Measurements from ENCODE around the gene ZNF423. TPM values are rescaled to one million over a fixed set of nuclear protein-coding genes. Genes with fewer than 3 reads are reported as not detected.

ZNF423 gene
- total and polyA plus RNA-seq, 2 experiments from 2014 or later: 14.9 to 41.8 TPM

DNA sequence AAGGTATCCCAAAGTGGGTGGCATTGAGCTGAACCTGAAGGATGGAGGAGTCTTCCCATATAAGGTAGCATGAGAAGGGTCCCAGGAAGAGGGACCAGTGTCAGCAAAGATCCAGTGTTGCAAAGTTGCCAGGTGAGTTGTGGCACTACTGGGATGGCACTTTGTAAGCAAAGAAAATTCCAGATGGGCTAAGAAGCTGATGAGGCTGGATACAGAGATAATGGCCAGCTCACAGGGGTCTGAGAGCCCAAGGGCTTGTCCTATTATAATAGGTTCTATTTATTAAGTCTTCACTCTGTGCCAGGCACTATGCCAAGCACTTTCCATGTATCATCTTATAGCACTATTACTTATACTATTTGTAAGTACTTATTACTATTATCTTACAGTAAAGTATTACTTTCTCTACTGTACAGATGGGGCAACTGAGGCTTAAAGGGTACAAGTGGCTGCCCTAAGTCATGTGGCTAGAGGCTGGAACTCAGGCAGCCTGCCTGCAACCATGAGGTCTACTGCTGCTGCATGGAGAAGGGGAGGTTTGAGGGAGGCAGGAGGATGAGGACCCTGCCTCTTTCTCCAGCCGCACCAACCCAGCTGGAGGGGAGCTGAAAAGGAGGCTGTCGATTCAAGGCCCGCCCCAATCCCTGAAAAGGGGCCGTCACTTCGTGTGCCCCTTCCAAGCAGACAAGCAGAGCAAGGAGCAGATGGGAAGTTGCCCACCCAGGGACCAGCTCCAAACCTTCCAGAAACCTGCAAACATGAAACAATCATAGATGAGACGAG lies 395.8 kb downstream of the ZNF423 start (continued):
- TF ChIP-seq, protein P1, sequence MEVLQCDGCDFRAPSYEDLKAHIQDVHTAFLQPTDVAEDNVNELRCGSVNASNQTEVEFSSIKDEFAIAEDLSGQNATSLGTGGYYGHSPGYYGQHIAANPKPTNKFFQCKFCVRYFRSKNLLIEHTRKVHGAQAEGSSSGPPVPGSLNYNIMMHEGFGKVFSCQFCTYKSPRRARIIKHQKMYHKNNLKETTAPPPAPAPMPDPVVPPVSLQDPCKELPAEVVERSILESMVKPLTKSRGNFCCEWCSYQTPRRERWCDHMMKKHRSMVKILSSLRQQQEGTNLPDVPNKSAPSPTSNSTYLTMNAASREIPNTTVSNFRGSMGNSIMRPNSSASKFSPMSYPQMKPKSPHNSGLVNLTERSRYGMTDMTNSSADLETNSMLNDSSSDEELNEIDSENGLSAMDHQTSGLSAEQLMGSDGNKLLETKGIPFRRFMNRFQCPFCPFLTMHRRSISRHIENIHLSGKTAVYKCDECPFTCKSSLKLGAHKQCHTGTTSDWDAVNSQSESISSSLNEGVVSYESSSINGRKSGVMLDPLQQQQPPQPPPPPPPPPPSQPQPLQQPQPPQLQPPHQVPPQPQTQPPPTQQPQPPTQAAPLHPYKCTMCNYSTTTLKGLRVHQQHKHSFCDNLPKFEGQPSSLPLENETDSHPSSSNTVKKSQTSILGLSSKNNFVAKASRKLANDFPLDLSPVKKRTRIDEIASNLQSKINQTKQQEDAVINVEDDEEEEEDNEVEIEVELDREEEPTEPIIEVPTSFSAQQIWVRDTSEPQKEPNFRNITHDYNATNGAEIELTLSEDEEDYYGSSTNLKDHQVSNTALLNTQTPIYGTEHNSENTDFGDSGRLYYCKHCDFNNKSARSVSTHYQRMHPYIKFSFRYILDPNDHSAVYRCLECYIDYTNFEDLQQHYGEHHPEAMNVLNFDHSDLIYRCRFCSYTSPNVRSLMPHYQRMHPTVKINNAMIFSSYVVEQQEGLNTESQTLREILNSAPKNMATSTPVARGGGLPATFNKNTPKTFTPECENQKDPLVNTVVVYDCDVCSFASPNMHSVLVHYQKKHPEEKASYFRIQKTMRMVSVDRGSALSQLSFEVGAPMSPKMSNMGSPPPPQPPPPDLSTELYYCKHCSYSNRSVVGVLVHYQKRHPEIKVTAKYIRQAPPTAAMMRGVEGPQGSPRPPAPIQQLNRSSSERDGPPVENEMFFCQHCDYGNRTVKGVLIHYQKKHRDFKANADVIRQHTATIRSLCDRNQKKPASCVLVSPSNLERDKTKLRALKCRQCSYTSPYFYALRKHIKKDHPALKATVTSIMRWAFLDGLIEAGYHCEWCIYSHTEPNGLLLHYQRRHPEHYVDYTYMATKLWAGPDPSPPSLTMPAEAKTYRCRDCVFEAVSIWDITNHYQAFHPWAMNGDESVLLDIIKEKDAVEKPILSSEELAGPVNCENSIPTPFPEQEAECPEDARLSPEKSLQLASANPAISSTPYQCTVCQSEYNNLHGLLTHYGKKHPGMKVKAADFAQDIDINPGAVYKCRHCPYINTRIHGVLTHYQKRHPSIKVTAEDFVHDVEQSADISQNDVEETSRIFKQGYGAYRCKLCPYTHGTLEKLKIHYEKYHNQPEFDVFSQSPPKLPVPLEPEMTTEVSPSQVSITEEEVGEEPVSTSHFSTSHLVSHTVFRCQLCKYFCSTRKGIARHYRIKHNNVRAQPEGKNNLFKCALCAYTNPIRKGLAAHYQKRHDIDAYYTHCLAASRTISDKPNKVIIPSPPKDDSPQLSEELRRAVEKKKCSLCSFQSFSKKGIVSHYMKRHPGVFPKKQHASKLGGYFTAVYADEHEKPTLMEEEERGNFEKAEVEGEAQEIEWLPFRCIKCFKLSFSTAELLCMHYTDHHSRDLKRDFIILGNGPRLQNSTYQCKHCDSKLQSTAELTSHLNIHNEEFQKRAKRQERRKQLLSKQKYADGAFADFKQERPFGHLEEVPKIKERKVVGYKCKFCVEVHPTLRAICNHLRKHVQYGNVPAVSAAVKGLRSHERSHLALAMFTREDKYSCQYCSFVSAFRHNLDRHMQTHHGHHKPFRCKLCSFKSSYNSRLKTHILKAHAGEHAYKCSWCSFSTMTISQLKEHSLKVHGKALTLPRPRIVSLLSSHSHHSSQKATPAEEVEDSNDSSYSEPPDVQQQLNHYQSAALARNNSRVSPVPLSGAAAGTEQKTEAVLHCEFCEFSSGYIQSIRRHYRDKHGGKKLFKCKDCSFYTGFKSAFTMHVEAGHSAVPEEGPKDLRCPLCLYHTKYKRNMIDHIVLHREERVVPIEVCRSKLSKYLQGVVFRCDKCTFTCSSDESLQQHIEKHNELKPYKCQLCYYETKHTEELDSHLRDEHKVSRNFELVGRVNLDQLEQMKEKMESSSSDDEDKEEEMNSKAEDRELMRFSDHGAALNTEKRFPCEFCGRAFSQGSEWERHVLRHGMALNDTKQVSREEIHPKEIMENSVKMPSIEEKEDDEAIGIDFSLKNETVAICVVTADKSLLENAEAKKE (CRISPR knock-in tag; IDR thresholded peaks at IDR 0.05): no peak
- TF ChIP-seq NANOG (IDR thresholded peaks at IDR 0.05; ENCODE audit: borderline replicate concordance) (no peak), POLR2AphosphoS5 (IDR thresholded peaks at IDR 0.05; ENCODE audit: low read depth) (no peak)
- TF ChIP-seq, protein P2, sequence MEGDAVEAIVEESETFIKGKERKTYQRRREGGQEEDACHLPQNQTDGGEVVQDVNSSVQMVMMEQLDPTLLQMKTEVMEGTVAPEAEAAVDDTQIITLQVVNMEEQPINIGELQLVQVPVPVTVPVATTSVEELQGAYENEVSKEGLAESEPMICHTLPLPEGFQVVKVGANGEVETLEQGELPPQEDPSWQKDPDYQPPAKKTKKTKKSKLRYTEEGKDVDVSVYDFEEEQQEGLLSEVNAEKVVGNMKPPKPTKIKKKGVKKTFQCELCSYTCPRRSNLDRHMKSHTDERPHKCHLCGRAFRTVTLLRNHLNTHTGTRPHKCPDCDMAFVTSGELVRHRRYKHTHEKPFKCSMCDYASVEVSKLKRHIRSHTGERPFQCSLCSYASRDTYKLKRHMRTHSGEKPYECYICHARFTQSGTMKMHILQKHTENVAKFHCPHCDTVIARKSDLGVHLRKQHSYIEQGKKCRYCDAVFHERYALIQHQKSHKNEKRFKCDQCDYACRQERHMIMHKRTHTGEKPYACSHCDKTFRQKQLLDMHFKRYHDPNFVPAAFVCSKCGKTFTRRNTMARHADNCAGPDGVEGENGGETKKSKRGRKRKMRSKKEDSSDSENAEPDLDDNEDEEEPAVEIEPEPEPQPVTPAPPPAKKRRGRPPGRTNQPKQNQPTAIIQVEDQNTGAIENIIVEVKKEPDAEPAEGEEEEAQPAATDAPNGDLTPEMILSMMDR (conservative IDR thresholded peaks at IDR 0.05; ENCODE audit: low read depth in 2 of 2): no peak

GRCh38 chr16:49458656-49459445 lies 397.1 kb downstream of the ZNF423 start:
- no peak overlapping the region; the same call in 1 of the 2 replicates for H2AFZ ChIP-seq
- H3K9me3 Mint-ChIP-seq: no peaks in the 10 kb centered on the region
- DNase-seq (ENCODE audit: low spot score): no peak
- TF ChIP-seq EZH2 (IDR thresholded peaks at IDR 0.05; ENCODE audit: low read depth, unreplicated experiment): no peak
- TF ChIP-seq, protein P2 (conservative IDR thresholded peaks at IDR 0.05; ENCODE audit: low read depth in 2 of 2): no peak
- TF ChIP-seq, protein P3, sequence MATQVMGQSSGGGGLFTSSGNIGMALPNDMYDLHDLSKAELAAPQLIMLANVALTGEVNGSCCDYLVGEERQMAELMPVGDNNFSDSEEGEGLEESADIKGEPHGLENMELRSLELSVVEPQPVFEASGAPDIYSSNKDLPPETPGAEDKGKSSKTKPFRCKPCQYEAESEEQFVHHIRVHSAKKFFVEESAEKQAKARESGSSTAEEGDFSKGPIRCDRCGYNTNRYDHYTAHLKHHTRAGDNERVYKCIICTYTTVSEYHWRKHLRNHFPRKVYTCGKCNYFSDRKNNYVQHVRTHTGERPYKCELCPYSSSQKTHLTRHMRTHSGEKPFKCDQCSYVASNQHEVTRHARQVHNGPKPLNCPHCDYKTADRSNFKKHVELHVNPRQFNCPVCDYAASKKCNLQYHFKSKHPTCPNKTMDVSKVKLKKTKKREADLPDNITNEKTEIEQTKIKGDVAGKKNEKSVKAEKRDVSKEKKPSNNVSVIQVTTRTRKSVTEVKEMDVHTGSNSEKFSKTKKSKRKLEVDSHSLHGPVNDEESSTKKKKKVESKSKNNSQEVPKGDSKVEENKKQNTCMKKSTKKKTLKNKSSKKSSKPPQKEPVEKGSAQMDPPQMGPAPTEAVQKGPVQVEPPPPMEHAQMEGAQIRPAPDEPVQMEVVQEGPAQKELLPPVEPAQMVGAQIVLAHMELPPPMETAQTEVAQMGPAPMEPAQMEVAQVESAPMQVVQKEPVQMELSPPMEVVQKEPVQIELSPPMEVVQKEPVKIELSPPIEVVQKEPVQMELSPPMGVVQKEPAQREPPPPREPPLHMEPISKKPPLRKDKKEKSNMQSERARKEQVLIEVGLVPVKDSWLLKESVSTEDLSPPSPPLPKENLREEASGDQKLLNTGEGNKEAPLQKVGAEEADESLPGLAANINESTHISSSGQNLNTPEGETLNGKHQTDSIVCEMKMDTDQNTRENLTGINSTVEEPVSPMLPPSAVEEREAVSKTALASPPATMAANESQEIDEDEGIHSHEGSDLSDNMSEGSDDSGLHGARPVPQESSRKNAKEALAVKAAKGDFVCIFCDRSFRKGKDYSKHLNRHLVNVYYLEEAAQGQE (IDR thresholded peaks at IDR 0.05; ENCODE audit: unreplicated experiment): no peak

More at GRCh38 chr16:49458656-49459445, 397.1 kb downstream of the ZNF423 start:
- Mint-ChIP-seq H3K27me3 (ENCODE audit: insufficient read depth, low read depth, poor library complexity) (peaks cover 9% of the 10 kb centered on the region), H3K27ac (no peak overlapping the region), H3K4me3 (no peak overlapping the region), H3K4me1 (peaks cover 15% of the 10 kb centered on the region), H3K36me3 (ENCODE audit: low read depth) (no peaks in the 10 kb centered on the region)
- H3K9me2 ChIP-seq (ENCODE audit: insufficient read depth): no peaks in the 10 kb centered on the region
- no peak overlapping the region for H3K4me3 ChIP-seq
- H3K36me3 ChIP-seq (ENCODE audit: insufficient read depth): no peaks in the 10 kb centered on the region
- H4K20me1 ChIP-seq (replicated peaks; ENCODE audit: insufficient read depth): no peaks in the 10 kb centered on the region
- no peak overlapping the region for H3K27ac ChIP-seq (ENCODE audit: low read depth)
- H3F3A ChIP-seq (replicated peaks; ENCODE audit: low read depth): no peaks in the 10 kb centered on the region
- no peaks in the 10 kb centered on the region for H3K4me1 ChIP-seq (ENCODE audit: insufficient read depth)
- no peaks in the 10 kb centered on the region for H3K27me3 ChIP-seq (ENCODE audit: insufficient read depth)
- H3K79me2 ChIP-seq (replicated peaks; ENCODE audit: insufficient read depth): no peaks in the 10 kb centered on the region
- H3K4me2 ChIP-seq: no peak overlapping the region
- no peak for ATAC-seq
